Measurements from ENCODE around the gene NID2. TPM values are rescaled to one million over a fixed set of nuclear protein-coding genes. Genes with fewer than 3 reads are reported as not detected.

Gene NID2
- polyA plus RNA-seq, 2 donors = 2.9 to 3.1 TPM

GRCh38 chr14:52021957-52022600 is 46.8 kb downstream of the NID2 start:
- Histone ChIP-seq H3K27ac (ENCODE audit: low read depth in 2 of 2, low read length in 1 of 2) (no peak overlapping the region), H3K4me1 (ENCODE audit: control insufficient read depth in 2 of 2, insufficient read depth in 2 of 2, low read length in 1 of 2) (no peaks in the 10 kb centered on the region), H3K36me3 (ENCODE audit: control insufficient read depth in 2 of 2, insufficient read depth in 2 of 2, low read length in 1 of 2) (no peaks in the 10 kb centered on the region), H3K9me3 (ENCODE audit: control insufficient read depth in 2 of 2, insufficient read depth in 1 of 2, low read depth in 1 of 2, low read length in 1 of 2) (no peaks in the 10 kb centered on the region), H3K4me3 (ENCODE audit: low read depth in 1 of 2, low read length in 2 of 2) (no peak overlapping the region), H3K27me3 (ENCODE audit: control insufficient read depth in 1 of 2, insufficient read depth in 2 of 2, low read length in 2 of 2) (no peaks in the 10 kb centered on the region)
- WGBS, 2 donors = 67 to 71% methylated on average over 6 of the region's 6 CpGs

GRCh38 chr14:52020866-52021717 is 47.8 kb downstream of the NID2 start:
- no peaks in the 10 kb centered on the region for H3K36me3 ChIP-seq (ENCODE audit: control insufficient read depth in 2 of 2, insufficient read depth in 2 of 2, low read length in 1 of 2)
- 53 to 57% methylated on average over 7 of the region's 7 CpGs for WGBS, 2 donors
- no peaks in the 10 kb centered on the region for H3K27me3 ChIP-seq (ENCODE audit: control insufficient read depth in 1 of 2, insufficient read depth in 2 of 2, low read length in 2 of 2)
- H3K4me3 ChIP-seq (ENCODE audit: low read depth in 1 of 2, low read length in 2 of 2) = no peak overlapping the region
- no peaks in the 10 kb centered on the region for H3K4me1 ChIP-seq (ENCODE audit: control insufficient read depth in 2 of 2, insufficient read depth in 2 of 2, low read length in 1 of 2)
- no peak overlapping the region for H3K27ac ChIP-seq (ENCODE audit: low read depth in 2 of 2, low read length in 1 of 2)
- H3K9me3 ChIP-seq (ENCODE audit: control insufficient read depth in 2 of 2, insufficient read depth in 1 of 2, low read depth in 1 of 2, low read length in 1 of 2) = no peaks in the 10 kb centered on the region

GRCh38 chr14:52020161-52020714 is 48.6 kb downstream of the NID2 start:
- H3K4me1 ChIP-seq (ENCODE audit: control insufficient read depth in 2 of 2, insufficient read depth in 2 of 2, low read length in 1 of 2) = no peaks in the 10 kb centered on the region
- no peaks in the 10 kb centered on the region for H3K27me3 ChIP-seq (ENCODE audit: control insufficient read depth in 1 of 2, insufficient read depth in 2 of 2, low read length in 2 of 2)
- H3K27ac ChIP-seq (ENCODE audit: low read depth in 2 of 2, low read length in 1 of 2) = no peak overlapping the region
- 55 to 57% methylated on average over 5 of the region's 5 CpGs for WGBS, 2 donors
- H3K36me3 ChIP-seq (ENCODE audit: control insufficient read depth in 2 of 2, insufficient read depth in 2 of 2, low read length in 1 of 2) = no peaks in the 10 kb centered on the region
- no peak overlapping the region for H3K4me3 ChIP-seq (ENCODE audit: low read depth in 1 of 2, low read length in 2 of 2)
- H3K9me3 ChIP-seq (ENCODE audit: control insufficient read depth in 2 of 2, insufficient read depth in 1 of 2, low read depth in 1 of 2, low read length in 1 of 2) = no peaks in the 10 kb centered on the region

GRCh38 chr14:52018970-52019369 is 49.9 kb downstream of the NID2 start:
- WGBS, 2 donors = 97 to 98% methylated on average over 8 of the region's 8 CpGs
- no peak overlapping the region for H3K4me3 ChIP-seq (ENCODE audit: low read depth in 1 of 2, low read length in 2 of 2)
- no peak overlapping the region for H3K27ac ChIP-seq (ENCODE audit: low read depth in 2 of 2, low read length in 1 of 2)
- H3K36me3 ChIP-seq (ENCODE audit: control insufficient read depth in 2 of 2, insufficient read depth in 2 of 2, low read length in 1 of 2) = no peaks in the 10 kb centered on the region
- no peaks in the 10 kb centered on the region for H3K9me3 ChIP-seq (ENCODE audit: control insufficient read depth in 2 of 2, insufficient read depth in 1 of 2, low read depth in 1 of 2, low read length in 1 of 2)
- no peaks in the 10 kb centered on the region for H3K4me1 ChIP-seq (ENCODE audit: control insufficient read depth in 2 of 2, insufficient read depth in 2 of 2, low read length in 1 of 2)
- no peaks in the 10 kb centered on the region for H3K27me3 ChIP-seq (ENCODE audit: control insufficient read depth in 1 of 2, insufficient read depth in 2 of 2, low read length in 2 of 2)

- no peak overlapping the region for H3K4me3 ChIP-seq (ENCODE audit: low read depth in 1 of 2, low read length in 2 of 2)
- no peaks in the 10 kb centered on the region for H3K27me3 ChIP-seq (ENCODE audit: control insufficient read depth in 1 of 2, insufficient read depth in 2 of 2, low read length in 2 of 2)
- no peaks in the 10 kb centered on the region for H3K36me3 ChIP-seq (ENCODE audit: control insufficient read depth in 2 of 2, insufficient read depth in 2 of 2, low read length in 1 of 2)
- WGBS, 2 donors = 81% methylated on average over 4 of the region's 4 CpGs
- H3K4me1 ChIP-seq (ENCODE audit: control insufficient read depth in 2 of 2, insufficient read depth in 2 of 2, low read length in 1 of 2) = no peaks in the 10 kb centered on the region
- no peaks in the 10 kb centered on the region for H3K9me3 ChIP-seq (ENCODE audit: control insufficient read depth in 2 of 2, insufficient read depth in 1 of 2, low read depth in 1 of 2, low read length in 1 of 2)
- H3K27ac ChIP-seq (ENCODE audit: low read depth in 2 of 2, low read length in 1 of 2) = no peak overlapping the region
These were observed 50.6 kb downstream of the NID2 start for GRCh38 chr14:52018252-52018651.

GRCh38 chr14:52015411-52016030 is 53.3 kb downstream of the NID2 start:
- Histone ChIP-seq H3K27ac (ENCODE audit: low read depth in 2 of 2, low read length in 1 of 2) (no peak overlapping the region), H3K4me3 (ENCODE audit: low read depth in 1 of 2, low read length in 2 of 2) (no peak overlapping the region), H3K9me3 (ENCODE audit: control insufficient read depth in 2 of 2, insufficient read depth in 1 of 2, low read depth in 1 of 2, low read length in 1 of 2) (no peaks in the 10 kb centered on the region), H3K36me3 (ENCODE audit: control insufficient read depth in 2 of 2, insufficient read depth in 2 of 2, low read length in 1 of 2) (peaks cover 0 to 11% of the 10 kb centered on the region in 2 donors), H3K27me3 (ENCODE audit: control insufficient read depth in 1 of 2, insufficient read depth in 2 of 2, low read length in 2 of 2) (no peaks in the 10 kb centered on the region), H3K4me1 (ENCODE audit: control insufficient read depth in 2 of 2, insufficient read depth in 2 of 2, low read length in 1 of 2) (no peaks in the 10 kb centered on the region)
- WGBS, 2 donors = 76 to 80% methylated on average over 8 of the region's 8 CpGs

GRCh38 chr14:52014601-52015267 is 54.1 kb downstream of the NID2 start:
- Histone ChIP-seq H3K4me3 (ENCODE audit: low read depth in 1 of 2, low read length in 2 of 2) (no peak overlapping the region), H3K27ac (ENCODE audit: low read depth in 2 of 2, low read length in 1 of 2) (no peak overlapping the region), H3K36me3 (ENCODE audit: control insufficient read depth in 2 of 2, insufficient read depth in 2 of 2, low read length in 1 of 2) (peaks cover 0 to 11% of the 10 kb centered on the region in 2 donors), H3K27me3 (ENCODE audit: control insufficient read depth in 1 of 2, insufficient read depth in 2 of 2, low read length in 2 of 2) (no peaks in the 10 kb centered on the region), H3K9me3 (ENCODE audit: control insufficient read depth in 2 of 2, insufficient read depth in 1 of 2, low read depth in 1 of 2, low read length in 1 of 2) (no peaks in the 10 kb centered on the region), H3K4me1 (ENCODE audit: control insufficient read depth in 2 of 2, insufficient read depth in 2 of 2, low read length in 1 of 2) (no peaks in the 10 kb centered on the region)
- WGBS, 2 donors = 80 to 84% methylated on average over 15 of the region's 15 CpGs

- no peaks in the 10 kb centered on the region for H3K4me1 ChIP-seq (ENCODE audit: control insufficient read depth in 2 of 2, insufficient read depth in 2 of 2, low read length in 1 of 2)
- H3K9me3 ChIP-seq (ENCODE audit: control insufficient read depth in 2 of 2, insufficient read depth in 1 of 2, low read depth in 1 of 2, low read length in 1 of 2) = no peaks in the 10 kb centered on the region
- H3K27ac ChIP-seq (ENCODE audit: low read depth in 2 of 2, low read length in 1 of 2) = no peak overlapping the region
- no peak overlapping the region for H3K4me3 ChIP-seq (ENCODE audit: low read depth in 1 of 2, low read length in 2 of 2)
- H3K27me3 ChIP-seq (ENCODE audit: control insufficient read depth in 1 of 2, insufficient read depth in 2 of 2, low read length in 2 of 2) = no peaks in the 10 kb centered on the region
- peaks cover under 1 to 11% of the 10 kb centered on the region in 2 donors for H3K36me3 ChIP-seq (ENCODE audit: control insufficient read depth in 2 of 2, insufficient read depth in 2 of 2, low read length in 1 of 2)
- WGBS, 2 donors = 76 to 81% methylated on average over 11 of the region's 11 CpGs
These were observed 54.8 kb downstream of the NID2 start for GRCh38 chr14:52013984-52014600.

- WGBS, 2 donors = 52 to 56% methylated on average over 4 of the region's 4 CpGs
- Histone ChIP-seq H3K4me3 (ENCODE audit: low read depth in 1 of 2, low read length in 2 of 2) (no peak overlapping the region), H3K36me3 (ENCODE audit: control insufficient read depth in 2 of 2, insufficient read depth in 2 of 2, low read length in 1 of 2) (peaks cover 7 to 11% of the 10 kb centered on the region in 2 donors)
These were observed 56.2 kb downstream of the NID2 start for GRCh38 chr14:52012635-52013034.

More at GRCh38 chr14:52012635-52013034, 56.2 kb downstream of the NID2 start:
- Histone ChIP-seq H3K9me3 (ENCODE audit: control insufficient read depth in 2 of 2, insufficient read depth in 1 of 2, low read depth in 1 of 2, low read length in 1 of 2) (no peaks in the 10 kb centered on the region), H3K27ac (ENCODE audit: low read depth in 2 of 2, low read length in 1 of 2) (no peak overlapping the region), H3K4me1 (ENCODE audit: control insufficient read depth in 2 of 2, insufficient read depth in 2 of 2, low read length in 1 of 2) (no peaks in the 10 kb centered on the region), H3K27me3 (ENCODE audit: control insufficient read depth in 1 of 2, insufficient read depth in 2 of 2, low read length in 2 of 2) (no peaks in the 10 kb centered on the region)
